ENCODE results near the gene FGFR3.

GRCh38 chr4:1755297-1755696, 37.8 kb upstream of the FGFR3 start:
- no peak for TF ChIP-seq CTCF (IDR thresholded peaks at IDR 0.05)
- no peak for TF ChIP-seq EP300 (IDR thresholded peaks at IDR 0.05; ENCODE audit: borderline replicate concordance in 1 of 2, low read depth in 1 of 2, low read length in 1 of 2)

Data from SK-N-SH (cell line).